ENCODE data around the gene DVL2.
"Not testable (repeated sequence)": the region's sequence is repeated elsewhere in the genome, so short reads cannot be mapped to it uniquely, and the experiment has no call there.

DVL2 gene

GRCh38 chr17:7191571-7192270 lies 42.6 kb downstream of the DVL2 start:
- DNase-seq = peak; percentile 36

DNA sequence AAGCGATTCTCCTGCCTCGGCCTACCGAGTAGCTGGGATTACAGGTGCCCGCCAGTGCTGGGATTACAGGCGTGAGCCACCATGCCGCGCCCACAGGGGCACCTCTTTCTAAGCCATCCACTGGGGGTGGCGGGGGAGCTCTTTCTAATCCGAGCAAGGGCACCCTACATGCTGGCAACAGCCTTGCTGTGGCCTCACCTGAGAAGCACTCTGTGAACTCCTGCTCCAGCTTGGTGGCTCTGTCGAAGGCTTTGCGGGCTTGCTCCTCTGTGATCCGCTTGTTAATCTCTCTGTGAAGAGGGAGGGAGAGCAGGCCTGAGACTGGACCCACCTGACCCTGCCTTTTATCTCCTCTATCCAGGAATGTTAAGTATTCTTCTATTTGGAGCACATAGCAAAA lies 43.2 kb downstream of the DVL2 start:
- no peak for DNase-seq

- DNase-seq = no peak
Measured at GRCh38 chr17:7190276-7190917, 43.9 kb downstream of the DVL2 start.

GRCh38 chr17:7186241-7186640 lies 48.1 kb downstream of the DVL2 start:
- DNase-seq = no peak

DNA sequence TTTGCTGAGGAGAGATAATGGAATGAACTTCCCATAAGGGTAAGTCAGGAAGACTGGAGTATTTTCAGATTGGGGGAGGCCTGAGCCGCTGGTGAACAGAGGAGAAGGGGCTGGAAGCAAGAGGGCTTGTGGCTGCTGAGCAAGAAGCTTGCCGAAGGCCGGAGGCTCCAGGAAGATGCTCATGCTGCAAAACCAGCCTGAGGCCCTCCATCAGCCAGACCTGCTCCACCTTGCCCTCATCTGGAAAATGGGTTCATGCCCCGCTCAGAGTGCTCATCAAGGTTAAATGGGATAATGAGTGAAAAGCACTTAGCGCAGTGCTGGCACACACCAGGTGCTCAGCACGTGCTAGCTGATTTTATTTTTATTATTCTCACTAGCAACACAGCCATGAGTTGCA lies 49.7 kb downstream of the DVL2 start:
- DNase-seq = no peak

DNA sequence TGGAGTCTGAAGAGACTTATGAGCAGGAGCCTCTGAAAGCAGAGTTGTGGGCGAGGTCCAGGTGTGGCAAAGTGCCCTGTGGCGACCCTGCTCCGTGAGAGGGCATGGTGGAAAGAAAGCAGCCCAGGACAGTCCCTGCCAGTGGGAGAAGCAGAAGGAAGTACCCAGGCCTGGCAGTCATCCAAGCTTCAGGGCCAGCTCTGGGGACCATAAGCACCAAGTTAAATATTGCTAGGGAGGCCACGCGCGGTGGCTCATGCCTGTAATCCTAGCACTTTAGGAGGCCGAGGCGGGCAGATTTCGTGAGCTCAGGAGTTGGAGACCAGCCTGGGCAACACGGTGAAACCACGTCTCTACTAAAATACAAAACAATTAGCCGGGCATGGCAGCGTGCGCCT lies 50.2 kb downstream of the DVL2 start:
- peak; percentile 64 for DNase-seq

GRCh38 chr17:7183433-7184090 lies 50.8 kb downstream of the DVL2 start:
- no peak for DNase-seq

- DNase-seq = not testable (repeated sequence)
Measured at GRCh38 chr17:7182101-7182500, 52.2 kb downstream of the DVL2 start.

DNA sequence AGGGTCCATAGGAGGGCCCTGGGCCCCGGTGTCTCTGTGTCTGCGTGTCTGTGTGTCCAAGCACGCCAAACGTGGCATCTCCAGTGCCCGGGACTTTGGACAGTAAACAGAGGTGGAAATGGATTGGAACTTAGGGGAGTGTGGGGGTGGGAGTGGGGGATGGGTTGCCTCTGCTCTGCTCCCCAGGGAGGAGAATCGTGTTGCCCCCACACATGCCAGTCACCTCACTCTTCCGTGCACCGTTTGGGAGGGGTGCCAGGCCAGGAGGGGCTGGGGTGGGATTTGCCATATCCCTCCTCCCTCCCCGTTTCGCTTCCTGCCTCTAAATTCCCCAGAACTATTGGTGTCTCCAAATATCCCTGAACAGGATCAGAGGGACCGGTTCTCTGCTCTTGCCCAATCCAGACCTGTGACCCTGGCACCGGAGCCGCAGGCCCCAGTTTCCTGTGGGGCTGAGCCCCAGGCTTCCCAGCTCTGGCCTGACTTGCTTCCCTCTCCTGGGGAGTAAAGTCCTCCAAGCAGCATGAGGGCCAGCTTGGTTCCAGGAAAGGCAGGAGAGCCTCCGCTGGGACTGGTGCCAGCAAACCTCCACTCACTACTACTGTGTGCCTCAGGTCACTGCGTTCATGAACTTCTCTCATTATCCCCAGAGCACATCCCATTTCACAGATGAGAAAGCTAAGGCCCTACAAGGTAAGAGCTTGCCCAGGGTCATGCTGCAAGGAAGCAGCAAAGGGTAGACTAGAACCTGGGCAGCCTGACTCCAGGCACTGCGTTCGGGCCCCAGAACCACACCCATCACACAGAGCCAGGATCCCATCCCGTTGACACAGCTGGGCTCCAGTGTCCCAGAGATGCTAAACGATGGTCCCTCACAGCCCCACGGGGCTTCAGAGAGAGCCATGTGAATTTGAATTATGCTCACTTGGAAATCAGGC lies 54.7 kb downstream of the DVL2 start, which contains the start of gene ASGR1:
TSS of gene ASGR1 (minus strand) at position 54 of the 938 bp plus-strand sequence. CDS start 807 bp downstream, outside the sequence.
- no peak for DNase-seq

- no peak for DNase-seq
Measured at GRCh38 chr17:7178973-7179316, 55.4 kb downstream of the DVL2 start.

DNA sequence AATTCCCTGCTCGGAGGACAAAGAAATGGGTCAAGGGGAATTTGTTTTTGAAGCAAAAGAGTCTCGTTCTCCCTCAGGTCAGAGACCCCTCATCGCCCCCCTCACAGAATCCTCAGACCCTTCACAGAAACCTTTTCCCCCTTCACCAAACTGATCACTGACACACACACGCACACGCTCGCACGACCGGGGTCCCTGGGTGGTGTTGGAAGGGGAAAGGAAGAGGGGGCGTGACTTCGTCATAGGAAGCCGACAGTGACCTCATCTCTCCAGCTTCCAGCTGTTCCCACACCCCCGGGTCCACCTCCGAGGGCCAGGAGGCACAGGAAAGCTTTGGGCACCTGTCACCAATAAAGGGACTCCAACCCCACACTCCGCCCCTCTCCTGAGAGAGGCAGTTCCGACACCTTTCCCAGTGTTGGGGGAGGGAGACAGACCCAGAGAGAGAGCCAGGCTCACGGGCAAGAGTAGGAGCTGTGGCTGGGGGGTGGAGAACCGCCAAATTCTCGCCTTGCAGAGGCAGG lies 56.3 kb downstream of the DVL2 start:
- no peak for DNase-seq

DNA sequence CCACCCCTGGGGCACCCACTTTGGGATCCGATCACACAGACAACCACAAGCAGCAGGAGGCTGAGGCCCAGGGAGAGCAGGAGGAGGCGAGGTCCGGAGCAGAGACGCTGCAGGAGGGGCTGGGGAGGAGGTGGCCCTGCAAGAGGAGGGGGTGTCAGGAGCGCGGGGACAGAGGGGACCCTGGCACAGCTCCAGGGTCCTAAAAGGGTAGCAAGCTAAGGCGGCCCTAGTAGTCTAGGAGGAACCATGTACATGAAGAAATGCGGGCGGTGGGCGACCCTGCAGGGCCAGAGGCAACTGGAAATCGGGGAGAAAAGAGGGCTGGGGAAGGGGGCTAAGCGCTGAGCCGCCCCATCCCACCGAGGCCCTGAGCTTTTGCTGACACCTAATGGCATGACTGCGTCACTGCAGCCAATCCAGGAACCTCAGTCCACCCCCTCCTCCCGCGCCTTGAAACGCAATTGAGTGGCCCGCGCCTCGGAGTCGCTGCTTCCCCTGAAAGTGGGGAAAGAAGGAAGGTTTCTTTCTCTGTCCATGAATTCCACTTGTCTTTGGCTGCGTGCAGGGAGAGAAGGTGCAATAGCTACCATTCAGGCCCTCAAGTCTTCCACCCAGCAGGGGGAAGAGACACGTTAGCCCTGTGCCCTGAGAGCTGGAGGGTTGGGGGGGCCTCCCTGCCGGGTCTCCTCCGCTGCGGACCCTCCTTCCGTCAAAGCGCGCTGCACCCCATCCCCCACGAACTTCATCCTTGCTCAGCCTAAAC lies 56.9 kb downstream of the DVL2 start:
- peak; percentile 82 for DNase-seq

DNA sequence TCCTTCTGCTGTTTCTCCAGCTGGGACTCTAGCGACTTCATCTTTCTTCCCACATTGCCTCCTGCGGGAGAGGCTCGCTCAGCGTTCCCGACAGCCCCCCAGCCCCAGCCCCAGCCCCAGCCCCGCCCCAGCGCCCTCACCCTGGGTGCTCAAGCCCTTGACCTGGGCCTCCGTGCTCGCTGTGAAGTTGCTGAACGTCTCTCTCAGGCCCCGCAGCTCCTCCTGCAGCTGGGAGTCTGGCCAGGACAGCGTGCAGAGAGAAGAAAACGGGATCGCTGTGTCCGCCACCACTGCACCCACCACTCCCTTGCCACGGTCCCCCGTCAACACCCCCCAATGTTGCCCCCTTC lies 57.5 kb downstream of the DVL2 start:
- DNase-seq = no peak

DNA sequence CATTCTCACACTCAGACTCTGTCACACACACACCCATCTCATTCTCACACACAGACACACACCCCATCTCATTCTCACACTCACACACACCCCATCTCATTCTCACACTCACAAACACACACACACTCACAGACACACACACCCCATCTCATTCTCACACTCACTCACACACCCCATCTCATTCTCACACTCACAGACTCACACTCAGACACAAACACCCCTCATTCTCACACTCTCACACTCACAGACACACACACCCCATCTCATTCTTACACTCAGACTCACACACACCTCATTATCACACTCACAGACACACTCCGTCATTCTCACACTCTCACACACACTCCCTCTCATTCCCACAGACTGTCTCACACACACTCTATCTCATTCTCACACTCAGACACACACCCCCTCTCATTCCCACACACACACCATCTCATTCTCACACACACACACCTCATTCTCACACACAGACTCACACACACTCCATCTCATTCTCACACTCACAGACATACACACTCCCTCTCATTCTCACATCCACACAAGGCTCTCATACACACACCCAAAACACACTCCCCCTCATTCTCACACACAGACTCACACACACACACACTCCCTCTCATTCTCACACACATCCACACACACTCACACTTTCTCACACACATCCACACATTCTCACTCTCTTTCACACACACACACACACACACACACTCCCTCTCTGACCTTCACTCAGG lies 58.0 kb downstream of the DVL2 start:
- no peak for DNase-seq

Measured in suppressor macrophage treated with lipopolysaccharide for 4 hours (primary cell).